SH-SY5Y (cell line): Measurements from ENCODE around the gene PARN.

Experiments used
- GATA2 ChIP-seq: IDR thresholded peaks from 2 replicates; pipeline ENCODE4 v1.6.1; 2011; ENCODE audit warnings: mild to moderate bottlenecking, low read depth, low read length
- GATA3 ChIP-seq: IDR thresholded peaks from 2 replicates; pipeline ENCODE4 v1.6.1; 2011; ENCODE audit warnings: low read depth, mild to moderate bottlenecking, low read length, moderate library complexity

GRCh38 chr16:14668556-14669223, 38.6 kb upstream of the PARN start:
- TF ChIP-seq GATA2 (no peak), GATA3 (no peak)
